Neural cell (in vitro differentiated cells): Measurements from ENCODE around the gene MPP1. TPM values are rescaled to one million over a fixed set of nuclear protein-coding genes. Genes with fewer than 3 reads are reported as not detected.

ENCODE experiments used
- H2AFZ ChIP-seq: fragments of 200-600, 300-800 bp; sonication (generic), shearing (Covaris generic); 2 replicates; pipeline ENCODE4 v1.6.0; 2014; ENCODE audit warnings: low read depth, mild to moderate bottlenecking, antibody characterized with exemption, low read length, moderate library complexity
- H3F3A ChIP-seq: fragments of 200-600 bp; shearing (Covaris generic); 2 replicates; pipeline ENCODE4 v1.6.1; 2016; ENCODE audit warnings: mild to moderate bottlenecking, moderate library complexity, mixed read lengths, antibody characterized with exemption, low read length; ENCODE audit not compliant: insufficient read depth, poor library complexity, severe bottlenecking
- H3K27ac ChIP-seq: fragments of 200-600, 300-800 bp; sonication (generic), shearing (Covaris generic); 2 replicates; pipeline ENCODE4 v1.5.1; 2014; ENCODE audit warnings: mild to moderate bottlenecking, low read length, moderate library complexity
- H3K27me3 ChIP-seq: fragments of 300-800, 200-600 bp; sonication (generic), shearing (Covaris generic); 2 replicates; pipeline ENCODE4 v1.6.0; 2014; ENCODE audit warnings: mild to moderate bottlenecking, low read depth, low read length, moderate library complexity; ENCODE audit not compliant: insufficient read depth
- H3K36me3 ChIP-seq: fragments of 300-800, 200-600 bp; sonication (generic), shearing (Covaris generic); 2 replicates; pipeline ENCODE4 v1.5.1; 2014; ENCODE audit warnings: mild to moderate bottlenecking, antibody characterized with exemption, low read length, moderate library complexity; ENCODE audit not compliant: insufficient read depth
- H3K4me2 ChIP-seq: fragments of 300-800, 200-600 bp; sonication (generic), shearing (Covaris generic); 2 replicates; pipeline ENCODE4 v1.6.0; 2014; ENCODE audit warnings: mild to moderate bottlenecking, low read length
- H3K4me3 ChIP-seq: fragments of 300-800, 200-600 bp; sonication (generic), shearing (Covaris generic); 2 replicates; pipeline ENCODE4 v1.5.1; 2014; ENCODE audit warnings: mild to moderate bottlenecking, low read length, moderate library complexity
- H3K79me2 ChIP-seq: fragments of 200-600 bp; shearing (Covaris generic); replicated peaks from 2 replicates; pipeline ENCODE4 v1.6.0; 2014; ENCODE audit warnings: mild to moderate bottlenecking, low read length, moderate library complexity; ENCODE audit not compliant: insufficient read depth
- H3K9ac ChIP-seq: fragments of 300-800, 200-600 bp; sonication (generic), shearing (Covaris generic); 2 replicates; pipeline ENCODE4 v1.6.1; 2016; ENCODE audit warnings: mild to moderate bottlenecking, low read length, mixed read lengths
- H3K9me2 ChIP-seq: fragments of 200-600 bp; shearing (Covaris generic); 2 replicates; pipeline ENCODE4 v1.6.1; 2016; ENCODE audit warnings: mild to moderate bottlenecking, low read length, mixed read lengths; ENCODE audit not compliant: insufficient read depth
- H3K9me3 ChIP-seq: fragments of 200-600, 300-800 bp; sonication (generic), shearing (Covaris generic); 2 replicates; pipeline ENCODE4 v1.6.1; 2016; ENCODE audit warnings: mild to moderate bottlenecking, mixed run types, low read length, moderate library complexity, mixed read lengths
- H4K20me1 ChIP-seq: fragments of 200-600 bp; shearing (Covaris generic); 2 replicates; pipeline ENCODE4 v1.6.1; 2016; ENCODE audit warnings: mild to moderate bottlenecking, mixed run types; ENCODE audit not compliant: insufficient read depth
- CTCF ChIP-seq: fragments of 450-650 bp; IDR thresholded peaks from 2 replicates; pipeline ENCODE4 v1.5.1; 2014; ENCODE audit warnings: antibody characterized with exemption, mild to moderate bottlenecking, moderate library complexity; ENCODE audit not compliant: poor library complexity, severe bottlenecking
- EP300 ChIP-seq: fragments of 450-650 bp; conservative IDR thresholded peaks from 2 replicates; pipeline ENCODE4 v1.6.1; 2014; ENCODE audit warnings: antibody characterized with exemption, mild to moderate bottlenecking, moderate library complexity; ENCODE audit not compliant: poor library complexity, severe bottlenecking
- EZH2 ChIP-seq: fragments of 200-600, 300-800 bp; shearing (Covaris generic), sonication (generic); IDR thresholded peaks from 2 replicates; pipeline ENCODE4 v1.6.1; 2014; ENCODE audit warnings: antibody characterized with exemption, low read length, borderline replicate concordance, mild to moderate bottlenecking; ENCODE audit not compliant: insufficient read depth, poor library complexity, severe bottlenecking
- MXI1 ChIP-seq: fragments of 450-650 bp; conservative IDR thresholded peaks from 2 replicates; pipeline ENCODE4 v1.6.1; 2014; ENCODE audit warnings: antibody characterized with exemption, mild to moderate bottlenecking; ENCODE audit not compliant: poor library complexity, severe bottlenecking
- POLR2AphosphoS5 ChIP-seq: IDR thresholded peaks from 2 replicates; pipeline ENCODE4 v1.6.1; 2012
- RAD21 ChIP-seq: fragments of 450-650 bp; conservative IDR thresholded peaks from 2 replicates; pipeline ENCODE4 v1.6.1; 2014; ENCODE audit warnings: antibody characterized with exemption, mild to moderate bottlenecking, moderate library complexity
- SMC3 ChIP-seq: fragments of 450-650 bp; conservative IDR thresholded peaks from 2 replicates; pipeline ENCODE4 v1.6.1; 2014; ENCODE audit warnings: antibody characterized with exemption, mild to moderate bottlenecking, moderate library complexity; ENCODE audit not compliant: poor library complexity
- TAF1 ChIP-seq: IDR thresholded peaks from 2 replicates; pipeline ENCODE4 v1.6.1; 2012; ENCODE audit warnings: low read depth
- polyA plus RNA-seq: library from polyadenylated mRNA; depleted of rRNA; stranded (reverse); fragments of >200 nt; gene quantifications from 2 replicates; pipeline ENCODE4 v1.2.3, GENCODE V29; 2014
- TF ChIP-seq, protein P1 (sequence below): IDR thresholded peaks from 2 replicates; pipeline ENCODE4 v1.6.1; 2012; ENCODE audit warnings: borderline replicate concordance

MPP1 gene
- polyA plus RNA-seq, 1 donor from 2014 or later, result 17.5 TPM

GRCh38 chrX:154795016-154795415 lies 10.3 kb downstream of the MPP1 start:
- TF ChIP-seq, protein P1, sequence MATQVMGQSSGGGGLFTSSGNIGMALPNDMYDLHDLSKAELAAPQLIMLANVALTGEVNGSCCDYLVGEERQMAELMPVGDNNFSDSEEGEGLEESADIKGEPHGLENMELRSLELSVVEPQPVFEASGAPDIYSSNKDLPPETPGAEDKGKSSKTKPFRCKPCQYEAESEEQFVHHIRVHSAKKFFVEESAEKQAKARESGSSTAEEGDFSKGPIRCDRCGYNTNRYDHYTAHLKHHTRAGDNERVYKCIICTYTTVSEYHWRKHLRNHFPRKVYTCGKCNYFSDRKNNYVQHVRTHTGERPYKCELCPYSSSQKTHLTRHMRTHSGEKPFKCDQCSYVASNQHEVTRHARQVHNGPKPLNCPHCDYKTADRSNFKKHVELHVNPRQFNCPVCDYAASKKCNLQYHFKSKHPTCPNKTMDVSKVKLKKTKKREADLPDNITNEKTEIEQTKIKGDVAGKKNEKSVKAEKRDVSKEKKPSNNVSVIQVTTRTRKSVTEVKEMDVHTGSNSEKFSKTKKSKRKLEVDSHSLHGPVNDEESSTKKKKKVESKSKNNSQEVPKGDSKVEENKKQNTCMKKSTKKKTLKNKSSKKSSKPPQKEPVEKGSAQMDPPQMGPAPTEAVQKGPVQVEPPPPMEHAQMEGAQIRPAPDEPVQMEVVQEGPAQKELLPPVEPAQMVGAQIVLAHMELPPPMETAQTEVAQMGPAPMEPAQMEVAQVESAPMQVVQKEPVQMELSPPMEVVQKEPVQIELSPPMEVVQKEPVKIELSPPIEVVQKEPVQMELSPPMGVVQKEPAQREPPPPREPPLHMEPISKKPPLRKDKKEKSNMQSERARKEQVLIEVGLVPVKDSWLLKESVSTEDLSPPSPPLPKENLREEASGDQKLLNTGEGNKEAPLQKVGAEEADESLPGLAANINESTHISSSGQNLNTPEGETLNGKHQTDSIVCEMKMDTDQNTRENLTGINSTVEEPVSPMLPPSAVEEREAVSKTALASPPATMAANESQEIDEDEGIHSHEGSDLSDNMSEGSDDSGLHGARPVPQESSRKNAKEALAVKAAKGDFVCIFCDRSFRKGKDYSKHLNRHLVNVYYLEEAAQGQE, result no peak
- TF ChIP-seq MXI1 (no peak), SMC3 (no peak), EP300 (no peak), TAF1 (no peak), EZH2 (no peak), CTCF (no peak), POLR2AphosphoS5 (no peak), RAD21 (no peak)
- Histone ChIP-seq H3K4me3 (no peak overlapping the region), H2AFZ (no peak overlapping the region), H3K9ac (no peak overlapping the region), H3F3A (no peaks in the 10 kb centered on the region), H4K20me1 (no peaks in the 10 kb centered on the region), H3K36me3 (no peaks in the 10 kb centered on the region), H3K27me3 (no peaks in the 10 kb centered on the region), H3K9me3 (no peaks in the 10 kb centered on the region), H3K27ac (no peak overlapping the region), H3K4me2 (no peak overlapping the region), H3K79me2 (no peaks in the 10 kb centered on the region), H3K9me2 (no peaks in the 10 kb centered on the region)

- Histone ChIP-seq H3K79me2 (no peaks in the 10 kb centered on the region), H3K36me3 (no peaks in the 10 kb centered on the region), H3K4me2 (no peak overlapping the region), H3K4me3 (no peak overlapping the region), H3K9me2 (no peaks in the 10 kb centered on the region), H3K27ac (no peak overlapping the region), H3K27me3 (no peaks in the 10 kb centered on the region), H4K20me1 (no peaks in the 10 kb centered on the region), H3F3A (no peaks in the 10 kb centered on the region), H3K9me3 (no peaks in the 10 kb centered on the region), H2AFZ (no peak overlapping the region), H3K9ac (no peak overlapping the region)
- TF ChIP-seq SMC3 (no peak), MXI1 (no peak), CTCF (no peak), TAF1 (no peak), EZH2 (no peak), EP300 (no peak), RAD21 (no peak), POLR2AphosphoS5 (no peak)
- TF ChIP-seq, protein P1, result no peak
Measured at GRCh38 chrX:154793084-154793795, 12.0 kb downstream of the MPP1 start.
